ENCODE results near the gene C3. TPM values are rescaled to one million over a fixed set of nuclear protein-coding genes. Genes with fewer than 3 reads are reported as not detected.
A peak's percentile ranks its signal among the peaks of the same experiment; 100 is the strongest.

C3 gene
- total RNA-seq, result 1 to 10 TPM in 1 of 2 experiments, under 1 TPM in 1; 0.34 to 1.1 TPM

DNA sequence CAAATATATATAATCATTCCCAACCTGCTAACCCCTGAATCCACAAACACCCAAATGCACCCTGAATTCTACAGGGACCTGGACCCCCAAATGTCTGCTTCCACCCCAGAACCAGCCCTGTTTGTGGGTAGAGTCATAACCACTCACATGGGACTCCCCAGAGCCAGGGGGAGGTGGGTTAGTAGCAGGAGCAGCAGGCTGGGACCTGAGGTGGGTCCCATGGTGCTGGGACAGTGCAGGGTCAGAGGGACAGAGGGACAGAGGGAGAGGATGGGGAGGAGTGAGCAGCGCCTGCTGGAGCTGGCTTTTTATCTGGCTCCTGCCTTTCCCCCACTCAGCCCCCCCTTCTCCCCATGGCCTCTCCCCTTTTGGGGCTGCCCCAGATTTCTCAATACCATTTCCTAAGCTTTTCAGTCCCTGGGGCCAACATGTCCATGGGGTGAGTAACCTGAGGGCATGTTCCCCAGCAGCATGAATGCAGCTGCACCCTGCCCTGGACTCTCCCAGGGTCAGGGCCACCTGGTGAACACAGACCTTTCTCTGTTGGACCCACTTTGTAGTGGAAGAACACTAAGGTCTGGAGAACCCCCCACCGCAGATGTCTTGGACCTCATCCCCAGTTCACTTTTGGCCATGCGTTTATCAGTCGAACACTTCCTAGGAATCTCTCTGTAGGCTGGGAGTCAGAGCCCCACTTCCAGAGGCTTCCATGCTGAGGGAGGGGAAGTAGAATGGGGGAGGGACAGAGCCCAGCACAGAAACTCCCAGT, at the start of gene C3:
TSS of gene C3 (minus strand) at position 282 of the 769 bp plus-strand sequence. CDS start at position 221, 61 bp downstream.
- ChIA-PET POLR2A (interaction anchor here (1.1 kb wide), 1 partner anchor 11 kb away, joined by 3 read pairs; no protein-coding TSS in a partner anchor), CTCF (no interaction called here)
- intact Hi-C loops (cut with micrococcal nuclease), result no loop called here
- no peak for DNase-seq
- Mint-ChIP-seq H3K4me1 (ENCODE audit: low read depth) (peaks cover 19% of the 10 kb centered on the region), H3K36me3 (ENCODE audit: low read depth) (no peaks in the 10 kb centered on the region), H3K4me3 (no peak within 1 kb of the TSS), H3K27ac (no peak within 1 kb of the TSS), H3K27me3 (no peaks in the 10 kb centered on the region), H3K9me3 (no peaks in the 10 kb centered on the region)
- ATAC-seq, result no peak
- TF ChIP-seq, protein P1, sequence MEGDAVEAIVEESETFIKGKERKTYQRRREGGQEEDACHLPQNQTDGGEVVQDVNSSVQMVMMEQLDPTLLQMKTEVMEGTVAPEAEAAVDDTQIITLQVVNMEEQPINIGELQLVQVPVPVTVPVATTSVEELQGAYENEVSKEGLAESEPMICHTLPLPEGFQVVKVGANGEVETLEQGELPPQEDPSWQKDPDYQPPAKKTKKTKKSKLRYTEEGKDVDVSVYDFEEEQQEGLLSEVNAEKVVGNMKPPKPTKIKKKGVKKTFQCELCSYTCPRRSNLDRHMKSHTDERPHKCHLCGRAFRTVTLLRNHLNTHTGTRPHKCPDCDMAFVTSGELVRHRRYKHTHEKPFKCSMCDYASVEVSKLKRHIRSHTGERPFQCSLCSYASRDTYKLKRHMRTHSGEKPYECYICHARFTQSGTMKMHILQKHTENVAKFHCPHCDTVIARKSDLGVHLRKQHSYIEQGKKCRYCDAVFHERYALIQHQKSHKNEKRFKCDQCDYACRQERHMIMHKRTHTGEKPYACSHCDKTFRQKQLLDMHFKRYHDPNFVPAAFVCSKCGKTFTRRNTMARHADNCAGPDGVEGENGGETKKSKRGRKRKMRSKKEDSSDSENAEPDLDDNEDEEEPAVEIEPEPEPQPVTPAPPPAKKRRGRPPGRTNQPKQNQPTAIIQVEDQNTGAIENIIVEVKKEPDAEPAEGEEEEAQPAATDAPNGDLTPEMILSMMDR (IDR thresholded peaks at IDR 0.05), result no peak

DNA sequence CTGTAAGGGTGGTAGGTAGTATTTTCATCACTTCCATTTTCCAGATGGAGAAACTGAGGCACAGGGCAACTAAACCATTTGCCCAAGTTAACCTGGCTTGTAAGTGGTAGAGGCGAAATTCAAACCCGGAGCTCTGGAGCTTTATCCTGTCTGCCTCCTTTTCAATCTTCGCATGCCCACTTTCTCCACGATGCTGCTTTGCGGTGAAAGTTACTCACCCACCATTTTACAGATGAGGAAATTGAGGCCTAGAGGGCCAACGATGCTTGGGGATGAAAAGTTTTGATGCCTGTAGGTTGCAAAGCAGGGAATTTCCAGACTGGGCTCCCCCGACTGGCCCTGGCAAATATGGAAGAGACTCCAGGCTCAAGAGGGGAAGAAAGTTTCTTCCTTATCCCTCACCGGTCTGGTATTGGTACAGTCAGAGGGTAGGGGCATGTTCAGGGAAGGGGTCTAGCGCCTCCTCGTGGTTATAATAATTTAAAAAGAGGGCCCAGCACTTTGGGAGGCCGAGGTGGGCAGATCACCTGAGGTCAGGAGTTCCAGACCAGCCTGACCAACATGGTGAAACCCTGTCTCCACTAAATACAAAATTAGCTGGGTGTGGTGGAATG, 48.7 kb upstream of the C3 start:
- intact Hi-C loops (cut with micrococcal nuclease), result loop anchor here (5.0 to 10.0 kb wide), 2 partner anchors 33 to 96 kb away; no protein-coding TSS in a partner anchor

DNA sequence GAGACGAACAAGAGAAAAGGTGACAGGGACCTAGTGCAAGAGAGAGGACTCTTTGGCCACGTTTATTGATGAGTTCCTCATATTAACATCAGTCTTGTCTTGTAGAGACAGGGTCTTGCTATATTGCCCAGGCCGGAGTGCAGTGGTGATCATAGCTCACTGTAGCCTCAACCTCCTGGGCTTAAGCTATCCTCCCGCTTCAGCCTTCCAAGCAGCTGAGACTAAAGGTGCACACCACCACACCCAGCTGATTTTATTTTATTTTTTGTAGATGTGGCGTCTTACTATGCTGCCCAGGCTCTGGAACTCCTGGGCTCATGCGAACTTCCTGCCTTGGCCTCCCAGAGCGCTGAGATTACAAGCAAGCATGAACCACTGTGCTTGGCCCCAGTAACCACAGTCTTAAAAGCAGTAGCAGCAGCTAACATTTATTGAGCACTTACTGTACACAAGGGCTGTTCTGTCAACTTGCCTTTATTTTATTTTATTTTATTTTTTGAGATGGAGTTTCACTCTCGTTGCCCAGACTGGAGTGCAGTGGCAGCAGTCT, 47.9 kb upstream of the C3 start:
- ChIA-PET CTCF (interaction anchor here (0.9 to 3.0 kb wide), 5 partner anchors 13 to 95 kb away, joined by 3 to 19 read pairs (median 4); partner anchors contain the start of gene GPR108), POLR2A (interaction anchor here (0.9 to 1.5 kb wide), 6 partner anchors 10 to 94 kb away, joined by 3 to 7 read pairs (median 4); no protein-coding TSS in a partner anchor)
- Mint-ChIP-seq H3K27me3 (no peaks in the 10 kb centered on the region), H3K36me3 (ENCODE audit: low read depth) (peaks cover under 1% of the 10 kb centered on the region), H3K9me3 (no peaks in the 10 kb centered on the region), H3K4me1 (ENCODE audit: low read depth) (peaks cover 35% of the 10 kb centered on the region), H3K4me3 (peak overlapping the region; percentile 93), H3K27ac (peak overlapping the region; percentile 94)
- ATAC-seq (no peak), DNase-seq (peak; percentile 33)
- intact Hi-C loops (cut with micrococcal nuclease), result loop anchor here (5.0 to 10.0 kb wide), 2 partner anchors 34 to 96 kb away; no protein-coding TSS in a partner anchor
- TF ChIP-seq, protein P1 (IDR thresholded peaks at IDR 0.05), result no peak

More for the DNA sequence above, 48.7 kb upstream of the C3 start:
- DNase-seq (no peak), ATAC-seq (no peak)
- ChIA-PET POLR2A (interaction anchor here (1.1 to 1.4 kb wide), 5 partner anchors 13 to 31 kb away, joined by 4 to 5 read pairs (median 5); partner anchors contain the start of gene GPR108), CTCF (interaction anchor here (0.9 to 3.0 kb wide), 6 partner anchors 12 to 94 kb away, joined by 3 to 19 read pairs (median 6); partner anchors contain the start of gene GPR108)
- TF ChIP-seq, protein P1 (IDR thresholded peaks at IDR 0.05), result peak; percentile 61
- Mint-ChIP-seq H3K4me3 (no peak overlapping the region), H3K4me1 (ENCODE audit: low read depth) (peaks cover 40% of the 10 kb centered on the region), H3K36me3 (ENCODE audit: low read depth) (peaks cover 6% of the 10 kb centered on the region), H3K27me3 (no peaks in the 10 kb centered on the region), H3K27ac (peak overlapping the region; percentile 69), H3K9me3 (peaks cover 3% of the 10 kb centered on the region)

GRCh38 chr19:6767357-6768235, 47.1 kb upstream of the C3 start, which contains the start of gene SH2D3A:
Gene SH2D3A (minus strand): TSS chr19:6767435. CDS start chr19:6763748, 3,687 bp downstream.
- Mint-ChIP-seq H3K4me1 (ENCODE audit: low read depth) (peaks cover 35% of the 10 kb centered on the region), H3K27ac (peak within 1 kb of the TSS; percentile 94), H3K27me3 (no peaks in the 10 kb centered on the region), H3K36me3 (ENCODE audit: low read depth) (no peaks in the 10 kb centered on the region), H3K9me3 (no peaks in the 10 kb centered on the region), H3K4me3 (peak within 1 kb of the TSS; percentile 93)
- POLR2A ChIA-PET, result interaction anchor here (0.8 to 1.5 kb wide), 8 partner anchors 8 to 95 kb away, joined by 3 to 7 read pairs (median 3); no protein-coding TSS in a partner anchor
- peak; percentile 98 for DNase-seq
- intact Hi-C loops (cut with micrococcal nuclease), result loop anchor here (2.0 to 10.0 kb wide), 3 partner anchors 31 to 97 kb away; partner anchors contain the start of gene GPR108
- peak; percentile 78 for ATAC-seq
- TF ChIP-seq, protein P1 (IDR thresholded peaks at IDR 0.05), result no peak
- CTCF ChIA-PET, result interaction anchor here (1.5 to 3.0 kb wide), 5 partner anchors 25 to 96 kb away, joined by 3 to 19 read pairs (median 4); partner anchors contain the start of gene GPR108
